ENCODE data around the gene GRK7. TPM values are rescaled to one million over a fixed set of nuclear protein-coding genes. Genes with fewer than 3 reads are reported as not detected.
"Not testable (repeated sequence)": the region's sequence is repeated elsewhere in the genome, so short reads cannot be mapped to it uniquely, and the experiment has no call there.

The GRK7 gene
- total RNA-seq, 1 donor from 2014 or later = not detected

DNA sequence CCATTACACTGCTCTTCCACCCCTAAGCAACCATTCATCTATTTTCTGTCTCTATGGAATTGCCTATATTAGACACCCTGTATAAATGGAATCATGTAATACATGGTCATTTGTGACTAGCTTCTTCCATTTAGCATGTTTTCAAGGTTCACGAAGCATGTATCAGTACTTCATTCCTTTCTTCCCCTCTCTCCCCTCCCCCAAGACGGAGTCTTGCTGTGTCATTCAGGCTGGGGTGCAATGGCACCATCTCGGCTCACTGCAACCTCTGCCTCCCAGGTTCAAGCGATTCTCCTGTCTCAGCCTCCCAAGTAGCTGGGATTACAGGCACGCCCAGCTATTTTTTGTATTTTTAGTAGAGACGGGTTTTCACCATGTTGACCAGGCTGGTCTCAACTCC is 40.3 kb downstream of the GRK7 start:
- H3K36me3 Mint-ChIP-seq (ENCODE audit: low read depth); H3K4me1 Mint-ChIP-seq (ENCODE audit: low read depth); H3K27me3 Mint-ChIP-seq (ENCODE audit: insufficient read depth); H3K4me3 Mint-ChIP-seq; H3K9me3 Mint-ChIP-seq; DNase-seq (ENCODE audit: low spot score); intact Hi-C loops (cut with micrococcal nuclease); H3K27ac Mint-ChIP-seq: not testable (repeated sequence)

GRCh38 chr3:141804447-141804777 is 41.2 kb downstream of the GRK7 start:
- Mint-ChIP-seq H3K4me3 (no peak overlapping the region), H3K27ac (no peak overlapping the region), H3K9me3 (peaks cover 5% of the 10 kb centered on the region), H3K4me1 (ENCODE audit: low read depth) (no peaks in the 10 kb centered on the region), H3K27me3 (ENCODE audit: insufficient read depth) (peaks cover 5% of the 10 kb centered on the region), H3K36me3 (ENCODE audit: low read depth) (no peaks in the 10 kb centered on the region)
- DNase-seq (ENCODE audit: low spot score) = no peak
- intact Hi-C loops (cut with micrococcal nuclease) = no loop called here

GRCh38 chr3:141804778-141805639 is 41.8 kb downstream of the GRK7 start:
- H3K4me1 Mint-ChIP-seq (ENCODE audit: low read depth) = no peaks in the 10 kb centered on the region
- peaks cover 5% of the 10 kb centered on the region for H3K27me3 Mint-ChIP-seq (ENCODE audit: insufficient read depth)
- no peak overlapping the region for H3K4me3 Mint-ChIP-seq
- H3K9me3 Mint-ChIP-seq = peaks cover 5% of the 10 kb centered on the region
- intact Hi-C loops (cut with micrococcal nuclease) = no loop called here
- H3K36me3 Mint-ChIP-seq (ENCODE audit: low read depth) = no peaks in the 10 kb centered on the region
- no peak overlapping the region for H3K27ac Mint-ChIP-seq
- DNase-seq (ENCODE audit: low spot score) = no peak

DNA sequence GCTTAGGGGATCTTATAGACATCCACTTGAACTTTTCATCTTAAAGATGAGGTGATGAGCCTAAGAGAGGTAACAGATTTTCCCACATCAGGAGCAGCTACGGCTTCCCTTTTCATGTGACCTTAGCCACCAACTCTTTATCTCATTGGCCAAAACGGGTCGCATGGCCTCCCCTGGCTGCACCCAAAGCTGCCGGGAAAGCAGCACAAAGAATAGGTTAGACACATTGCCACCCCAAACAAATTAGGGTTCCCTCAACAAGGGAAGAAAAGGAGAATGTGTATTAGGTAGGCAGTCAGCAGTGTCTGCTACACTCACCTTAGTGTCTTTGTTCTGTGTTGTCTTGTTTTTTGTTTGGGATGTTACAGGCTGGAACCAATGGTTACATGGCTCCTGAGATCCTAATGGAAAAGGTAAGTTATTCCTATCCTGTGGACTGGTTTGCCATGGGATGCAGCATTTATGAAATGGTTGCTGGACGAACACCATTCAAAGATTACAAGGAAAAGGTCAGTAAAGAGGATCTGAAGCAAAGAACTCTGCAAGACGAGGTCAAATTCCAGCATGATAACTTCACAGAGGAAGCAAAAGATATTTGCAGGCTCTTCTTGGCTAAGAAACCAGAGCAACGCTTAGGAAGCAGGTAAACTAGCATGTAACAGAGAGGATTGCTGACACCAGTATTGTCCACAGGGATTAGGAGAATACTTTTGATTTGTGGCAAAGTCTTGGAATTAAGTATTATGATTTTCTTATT is 44.2 kb downstream of the GRK7 start:
- intact Hi-C loops (cut with micrococcal nuclease) = no loop called here
- peaks cover 2% of the 10 kb centered on the region for H3K27me3 Mint-ChIP-seq (ENCODE audit: insufficient read depth)
- H3K36me3 Mint-ChIP-seq (ENCODE audit: low read depth) = no peaks in the 10 kb centered on the region
- no peak for DNase-seq (ENCODE audit: low spot score)
- H3K27ac Mint-ChIP-seq = no peak overlapping the region
- H3K4me1 Mint-ChIP-seq (ENCODE audit: low read depth) = no peaks in the 10 kb centered on the region
- H3K4me3 Mint-ChIP-seq = no peak overlapping the region
- no peaks in the 10 kb centered on the region for H3K9me3 Mint-ChIP-seq

- H3K27ac Mint-ChIP-seq = no peak overlapping the region
- no peak overlapping the region for H3K4me3 Mint-ChIP-seq
- H3K9me3 Mint-ChIP-seq = no peaks in the 10 kb centered on the region
- H3K36me3 Mint-ChIP-seq (ENCODE audit: low read depth) = no peaks in the 10 kb centered on the region
- intact Hi-C loops (cut with micrococcal nuclease) = no loop called here
- H3K4me1 Mint-ChIP-seq (ENCODE audit: low read depth) = no peaks in the 10 kb centered on the region
- DNase-seq (ENCODE audit: low spot score) = no peak
- peaks cover 2% of the 10 kb centered on the region for H3K27me3 Mint-ChIP-seq (ENCODE audit: insufficient read depth)
Measured at GRCh38 chr3:141808586-141808985, 45.4 kb downstream of the GRK7 start.

DNA sequence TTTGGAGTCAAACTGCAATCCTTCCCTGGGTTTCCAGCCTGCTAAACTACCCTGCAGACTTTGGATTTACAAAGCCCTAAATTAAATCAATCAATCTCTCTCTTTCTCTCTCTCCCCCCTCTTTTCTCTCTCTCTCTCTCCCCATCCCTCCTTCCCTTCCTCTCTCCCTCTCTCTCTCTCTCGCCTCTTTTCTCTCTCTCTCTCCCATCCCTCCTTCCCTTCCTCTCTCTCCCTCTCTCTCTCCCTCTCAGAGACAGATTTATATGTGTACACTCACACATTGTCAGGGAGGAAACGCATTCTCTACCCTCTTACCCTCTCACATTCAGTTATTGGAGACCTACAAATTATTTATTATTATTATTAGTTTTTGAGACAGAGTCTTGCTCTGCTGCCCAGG is 47.0 kb downstream of the GRK7 start:
- DNase-seq (ENCODE audit: low spot score) = no peak
- no peak overlapping the region for H3K4me3 Mint-ChIP-seq
- no peaks in the 10 kb centered on the region for H3K36me3 Mint-ChIP-seq (ENCODE audit: low read depth)
- no peak overlapping the region for H3K27ac Mint-ChIP-seq
- peaks cover 7% of the 10 kb centered on the region for H3K27me3 Mint-ChIP-seq (ENCODE audit: insufficient read depth)
- intact Hi-C loops (cut with micrococcal nuclease) = no loop called here
- no peaks in the 10 kb centered on the region for H3K9me3 Mint-ChIP-seq
- no peaks in the 10 kb centered on the region for H3K4me1 Mint-ChIP-seq (ENCODE audit: low read depth)

DNA sequence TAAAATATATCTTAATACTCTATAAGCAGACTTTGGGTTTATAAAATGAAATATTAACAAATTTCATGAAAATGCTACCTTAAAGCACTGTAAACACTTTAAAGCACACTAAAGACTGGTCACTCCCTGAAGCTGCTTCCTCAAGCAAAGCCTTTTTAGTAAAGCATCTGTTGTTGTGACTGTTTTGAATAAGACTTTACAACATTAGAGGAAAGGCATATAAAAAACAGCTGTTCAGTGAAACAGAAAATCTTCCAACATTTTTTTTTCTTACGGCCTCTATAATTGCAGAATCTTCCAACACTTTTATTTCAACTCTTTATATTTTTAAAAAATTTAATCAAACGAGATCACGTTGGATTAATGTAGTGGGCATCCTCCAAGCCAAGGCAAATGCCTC is 48.1 kb downstream of the GRK7 start:
- no peak for DNase-seq (ENCODE audit: low spot score)
- no peaks in the 10 kb centered on the region for H3K9me3 Mint-ChIP-seq
- no peaks in the 10 kb centered on the region for H3K36me3 Mint-ChIP-seq (ENCODE audit: low read depth)
- H3K27ac Mint-ChIP-seq = no peak overlapping the region
- H3K4me1 Mint-ChIP-seq (ENCODE audit: low read depth) = no peaks in the 10 kb centered on the region
- intact Hi-C loops (cut with micrococcal nuclease) = no loop called here
- peaks cover 16% of the 10 kb centered on the region for H3K27me3 Mint-ChIP-seq (ENCODE audit: insufficient read depth)
- no peak overlapping the region for H3K4me3 Mint-ChIP-seq

GRCh38 chr3:141812084-141812483 is 48.9 kb downstream of the GRK7 start:
- Mint-ChIP-seq H3K4me3 (no peak overlapping the region), H3K27me3 (ENCODE audit: insufficient read depth) (peaks cover 23% of the 10 kb centered on the region), H3K27ac (no peak overlapping the region), H3K4me1 (ENCODE audit: low read depth) (no peaks in the 10 kb centered on the region), H3K9me3 (no peaks in the 10 kb centered on the region), H3K36me3 (ENCODE audit: low read depth) (no peaks in the 10 kb centered on the region)
- intact Hi-C loops (cut with micrococcal nuclease) = no loop called here
- no peak for DNase-seq (ENCODE audit: low spot score)

GRCh38 chr3:141812586-141812985 is 49.4 kb downstream of the GRK7 start:
- Mint-ChIP-seq H3K27me3 (ENCODE audit: insufficient read depth) (peaks cover 23% of the 10 kb centered on the region), H3K9me3 (no peaks in the 10 kb centered on the region), H3K36me3 (ENCODE audit: low read depth) (no peaks in the 10 kb centered on the region), H3K27ac (no peak overlapping the region), H3K4me3 (no peak overlapping the region), H3K4me1 (ENCODE audit: low read depth) (no peaks in the 10 kb centered on the region)
- DNase-seq (ENCODE audit: low spot score) = no peak
- intact Hi-C loops (cut with micrococcal nuclease) = no loop called here

Other genes with a start within 250 kb of the GRK7 start
- gene RNF7, start 25.1 kb upstream of the GRK7 start, total RNA-seq = 70.5 and 70.9 TPM in 2 replicates
- gene ATP1B3, start 113.2 kb downstream of the GRK7 start, total RNA-seq = 197 and 231 TPM in 2 replicates